C4-2B (cell line): ENCODE measurements around the gene RHEBL1.

Experiments used
- H3K27ac ChIP-seq: fragments of 450-650 bp; 2 replicates; pipeline ENCODE4 v1.5.1; 2017
- ZFX ChIP-seq: fragments of 450-650 bp; IDR thresholded peaks from 2 replicates; pipeline ENCODE4 v1.6.1; 2017
- TF ChIP-seq, protein P1 (sequence below): fragments of 450-650 bp; conservative IDR thresholded peaks from 2 replicates; pipeline ENCODE4 v1.5.1; 2017; ENCODE audit warnings: mild to moderate bottlenecking

The RHEBL1 gene

DNA sequence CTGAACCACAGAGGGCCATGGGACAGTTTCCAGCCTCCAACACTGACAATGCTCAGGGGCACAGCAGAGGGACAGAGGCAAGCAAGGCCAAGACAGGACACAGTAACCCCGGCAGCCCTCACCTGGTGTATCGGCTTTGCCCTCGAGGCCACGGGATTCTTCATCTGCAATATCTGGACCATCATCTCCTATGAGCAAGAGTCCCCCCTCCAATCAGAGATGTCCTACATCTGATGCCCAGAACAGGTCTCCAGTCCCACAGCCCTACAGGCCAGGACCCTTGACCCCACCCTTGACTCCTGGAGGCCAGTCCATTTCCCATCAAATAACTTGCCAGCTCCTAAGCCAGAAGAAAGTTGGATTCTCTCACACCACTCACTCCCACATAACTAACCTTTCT is 26.5 kb downstream of the RHEBL1 start:
- TF ChIP-seq ZFX: no peak
- TF ChIP-seq, protein P1, sequence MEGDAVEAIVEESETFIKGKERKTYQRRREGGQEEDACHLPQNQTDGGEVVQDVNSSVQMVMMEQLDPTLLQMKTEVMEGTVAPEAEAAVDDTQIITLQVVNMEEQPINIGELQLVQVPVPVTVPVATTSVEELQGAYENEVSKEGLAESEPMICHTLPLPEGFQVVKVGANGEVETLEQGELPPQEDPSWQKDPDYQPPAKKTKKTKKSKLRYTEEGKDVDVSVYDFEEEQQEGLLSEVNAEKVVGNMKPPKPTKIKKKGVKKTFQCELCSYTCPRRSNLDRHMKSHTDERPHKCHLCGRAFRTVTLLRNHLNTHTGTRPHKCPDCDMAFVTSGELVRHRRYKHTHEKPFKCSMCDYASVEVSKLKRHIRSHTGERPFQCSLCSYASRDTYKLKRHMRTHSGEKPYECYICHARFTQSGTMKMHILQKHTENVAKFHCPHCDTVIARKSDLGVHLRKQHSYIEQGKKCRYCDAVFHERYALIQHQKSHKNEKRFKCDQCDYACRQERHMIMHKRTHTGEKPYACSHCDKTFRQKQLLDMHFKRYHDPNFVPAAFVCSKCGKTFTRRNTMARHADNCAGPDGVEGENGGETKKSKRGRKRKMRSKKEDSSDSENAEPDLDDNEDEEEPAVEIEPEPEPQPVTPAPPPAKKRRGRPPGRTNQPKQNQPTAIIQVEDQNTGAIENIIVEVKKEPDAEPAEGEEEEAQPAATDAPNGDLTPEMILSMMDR: no peak
- no peak overlapping the region for H3K27ac ChIP-seq

DNA sequence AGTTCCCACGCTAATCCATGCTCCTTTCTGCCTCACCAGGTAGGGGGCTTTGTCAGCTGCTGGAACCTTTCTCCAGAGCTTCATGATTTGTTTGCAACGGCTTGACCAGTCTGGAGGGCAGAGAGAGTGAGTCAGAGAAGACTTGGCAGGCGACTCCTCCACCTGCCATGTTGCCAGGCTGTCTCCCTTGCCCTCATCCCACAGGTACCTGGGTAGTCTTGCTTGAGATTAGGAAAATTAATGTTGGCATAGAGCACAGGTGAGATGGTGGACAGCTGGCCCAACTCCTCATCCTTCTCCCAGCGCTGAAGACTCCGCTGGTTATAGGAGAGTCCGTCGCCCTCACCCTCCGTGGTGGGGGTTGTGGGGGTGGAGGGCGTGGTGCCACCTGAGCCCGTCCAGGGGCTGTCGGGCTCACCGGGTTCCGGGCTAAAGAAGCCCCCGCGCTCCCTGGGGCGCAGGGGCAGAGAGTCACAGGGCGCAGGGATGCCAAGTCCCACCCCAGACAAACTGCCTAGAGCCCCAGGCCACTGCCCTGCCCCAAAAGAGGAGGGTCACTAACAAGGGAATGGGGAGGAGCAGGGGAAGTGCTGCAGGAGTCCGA is 27.8 kb downstream of the RHEBL1 start:
- TF ChIP-seq ZFX: no peak
- TF ChIP-seq, protein P1: no peak

DNA sequence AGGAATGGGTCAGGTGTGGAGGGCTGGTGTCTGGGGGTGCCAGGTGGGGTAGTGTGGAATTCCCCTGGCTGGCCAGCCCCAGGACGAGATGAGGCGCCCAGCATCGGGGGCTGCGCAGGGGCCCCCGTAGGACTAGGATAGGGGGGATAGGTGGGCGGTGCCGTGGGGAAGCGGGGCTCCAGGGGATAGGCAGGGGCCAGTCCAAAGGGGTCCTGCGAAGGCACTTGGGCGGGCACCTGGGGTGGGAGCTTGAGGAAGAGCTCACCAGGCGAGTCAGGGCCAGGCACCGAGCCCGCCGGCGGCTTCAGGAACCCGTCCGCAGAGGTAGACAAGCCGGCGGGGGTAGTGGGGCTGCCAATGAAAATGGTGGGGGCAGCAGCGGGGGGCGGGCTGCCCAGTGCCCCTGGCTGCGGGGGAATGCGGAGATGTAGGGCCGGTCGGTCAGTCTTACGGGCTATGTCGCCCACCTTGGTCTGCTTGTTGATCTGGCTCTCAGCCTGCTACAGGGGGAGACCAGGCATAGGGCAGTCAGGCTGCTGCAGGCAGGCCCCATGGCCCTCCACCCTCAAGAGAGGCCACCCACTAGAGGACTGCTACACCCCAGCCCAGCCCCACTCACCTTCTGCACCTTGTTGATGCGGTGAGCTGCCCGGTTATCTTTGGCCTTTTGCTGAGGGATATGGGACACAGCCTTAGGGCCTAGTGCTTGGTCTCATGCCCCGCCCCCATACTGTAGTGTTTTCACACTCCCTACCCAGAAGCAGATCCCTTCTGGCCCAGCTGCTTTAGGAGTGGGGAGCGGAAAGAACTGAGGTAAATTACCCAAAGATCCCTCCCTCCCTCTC is 28.5 kb downstream of the RHEBL1 start:
- TF ChIP-seq, protein P1: no peak
- no peak for TF ChIP-seq ZFX

More for the DNA sequence above, 27.8 kb downstream of the RHEBL1 start:
- no peak overlapping the region for H3K27ac ChIP-seq

DNA sequence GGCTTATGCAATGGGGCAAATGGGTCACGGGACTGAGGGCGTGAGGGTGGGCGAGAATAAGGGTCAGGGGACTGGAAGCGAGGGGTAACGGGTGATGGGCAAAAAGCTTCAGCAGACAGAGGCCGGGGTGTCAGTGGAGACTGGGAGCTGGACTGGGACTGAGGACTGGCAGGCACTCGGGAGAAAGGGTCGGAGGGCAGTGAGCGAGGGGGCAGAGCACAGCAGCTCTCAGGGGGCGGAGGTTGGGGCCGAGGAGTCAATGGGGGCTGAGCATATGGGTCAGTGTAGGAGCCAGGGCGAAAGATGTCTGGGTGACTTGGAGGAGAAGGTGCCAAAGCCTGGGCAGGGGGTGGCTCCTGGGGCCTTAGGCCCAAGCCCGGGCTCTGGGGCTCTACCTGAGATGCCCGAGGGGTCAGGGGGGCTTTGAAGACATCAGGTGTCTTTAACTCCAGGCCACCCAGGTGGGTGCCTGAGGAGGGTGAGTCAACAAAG is 29.4 kb downstream of the RHEBL1 start:
- TF ChIP-seq, protein P1: no peak
- TF ChIP-seq ZFX: no peak
- no peak overlapping the region for H3K27ac ChIP-seq

More for the DNA sequence above, 28.5 kb downstream of the RHEBL1 start:
- H3K27ac ChIP-seq: no peak overlapping the region

DNA sequence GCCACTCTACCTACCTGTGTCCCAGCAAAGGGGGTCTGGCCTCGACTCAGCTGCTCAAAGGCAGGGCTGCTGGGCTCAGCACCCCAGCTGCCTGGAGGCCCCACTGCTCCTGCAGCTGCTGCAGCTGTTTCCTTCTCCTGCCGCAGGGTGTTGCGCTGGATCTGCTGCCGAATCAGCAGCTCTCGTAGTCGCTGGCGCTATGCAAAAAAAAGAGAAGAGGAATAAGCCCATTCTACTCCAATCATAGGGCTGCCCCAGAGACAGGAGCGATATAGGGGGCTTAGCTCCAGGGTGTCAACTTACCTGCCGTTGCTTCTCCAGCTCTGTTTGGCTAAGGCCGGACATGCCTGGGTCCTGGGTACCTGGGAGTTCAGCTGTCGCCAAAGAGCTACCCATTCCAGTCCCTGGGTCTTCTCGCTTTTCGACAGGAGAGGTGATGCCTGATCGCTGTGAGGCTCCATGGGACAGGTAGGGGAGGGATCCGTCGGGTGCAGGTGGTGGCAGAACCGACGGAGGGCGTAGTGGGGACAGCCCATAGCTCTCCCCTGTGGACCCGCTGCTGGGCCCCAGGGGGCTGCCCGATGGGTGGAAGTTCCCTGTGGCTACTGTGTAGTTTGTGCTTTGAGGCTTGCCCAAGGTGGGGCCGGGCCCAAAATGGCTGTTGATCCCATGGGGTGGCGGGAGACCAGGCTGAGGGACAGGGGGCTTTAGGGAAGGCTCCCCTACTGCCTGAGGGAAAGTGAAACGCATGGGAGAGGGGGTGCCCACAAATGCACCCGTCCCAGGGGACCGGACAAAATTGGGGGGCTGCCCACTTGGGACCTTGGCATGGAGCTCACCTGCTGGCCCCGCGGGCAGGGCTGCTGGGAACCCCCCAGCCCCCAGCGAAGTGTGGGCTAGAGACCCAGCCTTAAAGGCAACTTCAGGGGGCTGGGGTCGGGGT is 30.1 kb downstream of the RHEBL1 start:
- H3K27ac ChIP-seq: no peak overlapping the region
- TF ChIP-seq ZFX: no peak
- TF ChIP-seq, protein P1: no peak

DNA sequence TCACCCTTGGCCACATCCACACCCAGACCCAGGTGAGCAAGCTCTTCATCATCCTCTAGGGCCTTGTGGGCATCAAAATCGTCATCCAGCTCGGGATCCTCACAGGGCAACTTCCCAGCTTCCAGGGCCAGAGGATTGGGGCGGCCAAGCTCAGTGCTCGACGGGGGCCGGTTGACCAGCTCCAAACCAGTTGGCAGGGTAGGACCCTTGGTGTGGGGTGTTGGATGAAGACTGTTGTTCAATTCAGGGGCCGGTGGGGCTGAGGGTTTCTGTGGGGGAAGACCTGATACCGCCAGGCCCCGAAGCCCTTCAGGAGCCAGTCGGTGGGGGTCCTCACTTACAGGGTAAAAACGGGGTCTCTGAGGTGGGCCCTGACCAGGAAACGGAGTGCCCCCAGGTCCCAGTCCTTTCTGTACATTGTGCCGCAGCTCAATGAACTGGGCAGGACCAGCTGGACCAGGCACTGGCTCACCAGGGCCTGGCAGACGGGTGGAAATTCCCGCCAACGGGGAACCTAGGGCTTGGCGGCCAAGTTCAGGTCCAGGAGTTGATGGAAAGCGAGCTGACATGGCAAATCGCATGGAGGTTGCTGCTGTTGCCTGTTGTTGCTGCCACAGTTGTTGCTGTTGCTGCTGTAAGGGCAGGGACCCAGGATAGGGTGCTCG is 31.4 kb downstream of the RHEBL1 start:
- TF ChIP-seq, protein P1: no peak
- no peak for TF ChIP-seq ZFX
- H3K27ac ChIP-seq: no peak overlapping the region
